GM12872 (cell line): ENCODE measurements around the gene UGT1A6.

ENCODE experiments used
- TF ChIP-seq, protein P1 (sequence below): IDR thresholded peaks from 3 replicates; pipeline ENCODE4 v1.5.1; 2011; ENCODE audit warnings: low read depth, mild to moderate bottlenecking, low read length, moderate library complexity; ENCODE audit not compliant: insufficient read depth

The UGT1A6 gene

DNA sequence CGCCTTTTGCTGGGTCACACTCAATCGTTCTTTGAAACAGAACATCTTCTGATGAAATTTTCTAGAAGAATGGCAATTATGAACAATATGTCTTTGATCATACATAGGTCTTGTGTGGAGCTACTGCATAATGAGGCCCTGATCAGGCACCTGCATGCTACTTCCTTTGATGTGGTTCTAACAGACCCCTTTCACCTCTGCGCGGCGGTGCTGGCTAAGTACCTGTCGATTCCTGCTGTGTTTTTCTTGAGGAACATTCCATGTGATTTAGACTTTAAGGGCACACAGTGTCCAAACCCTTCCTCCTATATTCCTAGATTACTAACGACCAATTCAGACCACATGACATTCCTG, 20.5 kb downstream of the UGT1A6 start:
- TF ChIP-seq, protein P1, sequence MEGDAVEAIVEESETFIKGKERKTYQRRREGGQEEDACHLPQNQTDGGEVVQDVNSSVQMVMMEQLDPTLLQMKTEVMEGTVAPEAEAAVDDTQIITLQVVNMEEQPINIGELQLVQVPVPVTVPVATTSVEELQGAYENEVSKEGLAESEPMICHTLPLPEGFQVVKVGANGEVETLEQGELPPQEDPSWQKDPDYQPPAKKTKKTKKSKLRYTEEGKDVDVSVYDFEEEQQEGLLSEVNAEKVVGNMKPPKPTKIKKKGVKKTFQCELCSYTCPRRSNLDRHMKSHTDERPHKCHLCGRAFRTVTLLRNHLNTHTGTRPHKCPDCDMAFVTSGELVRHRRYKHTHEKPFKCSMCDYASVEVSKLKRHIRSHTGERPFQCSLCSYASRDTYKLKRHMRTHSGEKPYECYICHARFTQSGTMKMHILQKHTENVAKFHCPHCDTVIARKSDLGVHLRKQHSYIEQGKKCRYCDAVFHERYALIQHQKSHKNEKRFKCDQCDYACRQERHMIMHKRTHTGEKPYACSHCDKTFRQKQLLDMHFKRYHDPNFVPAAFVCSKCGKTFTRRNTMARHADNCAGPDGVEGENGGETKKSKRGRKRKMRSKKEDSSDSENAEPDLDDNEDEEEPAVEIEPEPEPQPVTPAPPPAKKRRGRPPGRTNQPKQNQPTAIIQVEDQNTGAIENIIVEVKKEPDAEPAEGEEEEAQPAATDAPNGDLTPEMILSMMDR = no peak

DNA sequence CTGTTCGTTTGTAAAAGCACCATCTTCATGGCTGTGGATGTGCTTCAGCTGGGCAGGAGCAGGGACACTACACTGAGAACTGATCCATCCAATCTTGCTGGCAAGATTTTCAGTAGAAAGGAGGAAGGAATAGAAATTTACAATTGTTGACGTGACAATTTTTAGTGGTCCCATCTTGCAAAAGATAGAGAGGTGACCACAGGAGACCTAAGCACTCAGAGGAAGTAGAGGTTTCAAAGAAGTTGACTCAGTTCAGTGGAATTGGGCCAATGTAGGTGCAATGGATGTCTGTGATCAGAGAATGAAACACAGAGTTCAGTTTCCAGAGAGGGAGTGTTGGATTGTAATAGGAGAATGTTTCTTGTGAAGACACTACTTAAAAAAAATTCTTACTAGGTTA, 21.4 kb downstream of the UGT1A6 start:
- TF ChIP-seq, protein P1 = no peak

DNA sequence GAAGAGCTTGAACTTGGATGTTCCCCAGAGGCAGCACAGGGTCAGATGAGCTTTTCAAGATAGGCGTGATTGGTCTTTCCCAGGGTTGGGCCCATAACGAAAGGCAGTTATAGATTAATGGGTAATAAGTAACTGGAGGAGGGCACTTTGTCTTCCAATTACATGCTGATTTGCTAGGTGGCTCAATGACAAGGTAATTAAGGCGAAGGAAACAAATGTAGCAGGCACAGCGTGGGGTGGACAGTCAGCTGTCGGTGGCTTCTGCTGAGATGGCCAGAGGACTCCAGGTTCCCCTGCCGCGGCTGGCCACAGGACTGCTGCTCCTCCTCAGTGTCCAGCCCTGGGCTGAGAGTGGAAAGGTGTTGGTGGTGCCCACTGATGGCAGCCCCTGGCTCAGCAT, 25.9 kb downstream of the UGT1A6 start, which contains the start of gene UGT1A4:
TSS of gene UGT1A4 (plus strand) at position 185 of the 400 bp plus-strand sequence. CDS start at position 270, 85 bp downstream.
- TF ChIP-seq, protein P1 = no peak

DNA sequence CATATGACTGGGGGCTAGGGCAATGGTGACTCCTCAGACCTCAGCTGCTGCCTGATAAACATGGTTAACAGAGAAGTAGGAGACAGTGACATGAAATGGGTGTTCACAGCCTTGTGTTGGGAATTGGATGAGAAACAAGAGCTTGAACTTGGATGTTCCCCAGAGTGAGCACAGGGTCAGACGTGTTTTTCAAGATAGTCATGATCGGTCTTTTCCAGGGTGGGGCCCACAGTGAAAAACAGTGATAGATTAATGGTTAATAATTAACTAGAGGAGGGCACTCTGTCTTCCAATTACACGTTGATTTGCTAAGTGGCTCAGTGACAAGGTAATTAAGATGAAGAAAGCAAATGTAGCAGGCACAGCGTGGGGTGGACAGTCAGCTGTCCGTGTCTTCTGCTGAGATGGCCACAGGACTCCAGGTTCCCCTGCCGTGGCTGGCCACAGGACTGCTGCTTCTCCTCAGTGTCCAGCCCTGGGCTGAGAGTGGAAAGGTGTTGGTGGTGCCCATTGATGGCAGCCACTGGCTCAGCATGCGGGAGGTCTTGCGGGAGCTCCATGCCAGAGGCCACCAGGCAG, 36.1 kb downstream of the UGT1A6 start, which contains the start of gene UGT1A3:
TSS of gene UGT1A3 (plus strand) at position 320 of the 579 bp plus-strand sequence. CDS start at position 405, 85 bp downstream.
- TF ChIP-seq, protein P1 = no peak

DNA sequence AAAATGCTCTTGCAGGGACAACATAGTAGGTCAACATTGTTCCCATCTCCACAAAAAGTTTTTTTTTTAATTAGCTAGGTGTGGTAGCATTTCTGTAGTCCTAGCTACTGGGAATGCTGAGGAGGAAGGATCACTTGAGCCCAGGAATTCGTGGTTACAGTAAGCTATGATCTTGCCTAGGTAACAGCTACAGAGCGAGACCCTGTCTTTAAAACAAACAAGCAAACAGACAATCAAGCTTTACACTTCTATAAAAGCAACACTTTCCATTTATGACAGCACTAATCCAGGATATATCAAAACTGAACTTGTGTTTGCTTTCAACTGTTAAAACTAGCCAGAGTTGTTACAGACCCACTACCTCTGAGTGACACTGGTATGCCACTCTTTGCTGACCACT, 48.2 kb downstream of the UGT1A6 start:
- TF ChIP-seq, protein P1 = no peak

DNA sequence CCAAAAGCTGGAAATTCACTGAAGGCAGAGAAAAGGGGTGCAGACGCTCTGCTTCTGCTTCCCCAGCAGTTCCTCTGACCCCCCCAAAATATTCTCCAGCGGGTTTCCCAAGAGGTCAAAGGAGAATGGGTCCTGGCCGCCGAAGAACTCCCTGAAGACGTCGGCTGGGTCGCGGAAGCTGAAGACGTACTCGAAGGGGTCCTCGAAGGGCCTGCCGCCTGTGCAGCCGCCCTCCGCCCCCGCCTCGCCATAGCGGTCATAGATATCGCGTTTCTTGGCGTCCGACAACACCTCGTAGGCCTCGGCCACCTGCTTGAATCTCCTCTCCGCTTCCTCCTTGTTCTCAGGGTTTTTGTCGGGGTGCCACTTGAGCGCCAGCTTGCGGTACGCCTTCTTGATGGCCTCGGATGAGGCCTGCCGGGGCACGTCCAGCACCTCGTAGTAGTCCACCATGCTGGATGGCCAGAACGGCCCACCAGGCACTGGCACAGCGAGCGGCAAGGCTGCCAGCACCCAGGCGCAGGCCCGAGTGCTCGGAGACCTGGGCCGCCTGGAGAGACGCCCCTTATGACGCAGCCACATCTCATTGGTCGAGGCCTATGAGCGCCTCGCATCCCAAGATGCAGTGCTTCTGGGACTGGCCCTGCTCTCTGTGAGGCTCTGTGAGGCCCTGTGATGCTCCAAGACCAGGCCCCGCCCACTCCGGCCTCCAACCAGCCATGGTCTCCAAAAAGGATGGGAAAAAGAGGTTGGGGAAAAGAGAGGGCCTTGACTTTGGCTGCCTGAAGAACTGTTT, 51.0 kb downstream of the UGT1A6 start:
- TF ChIP-seq, protein P1 = no peak

DNA sequence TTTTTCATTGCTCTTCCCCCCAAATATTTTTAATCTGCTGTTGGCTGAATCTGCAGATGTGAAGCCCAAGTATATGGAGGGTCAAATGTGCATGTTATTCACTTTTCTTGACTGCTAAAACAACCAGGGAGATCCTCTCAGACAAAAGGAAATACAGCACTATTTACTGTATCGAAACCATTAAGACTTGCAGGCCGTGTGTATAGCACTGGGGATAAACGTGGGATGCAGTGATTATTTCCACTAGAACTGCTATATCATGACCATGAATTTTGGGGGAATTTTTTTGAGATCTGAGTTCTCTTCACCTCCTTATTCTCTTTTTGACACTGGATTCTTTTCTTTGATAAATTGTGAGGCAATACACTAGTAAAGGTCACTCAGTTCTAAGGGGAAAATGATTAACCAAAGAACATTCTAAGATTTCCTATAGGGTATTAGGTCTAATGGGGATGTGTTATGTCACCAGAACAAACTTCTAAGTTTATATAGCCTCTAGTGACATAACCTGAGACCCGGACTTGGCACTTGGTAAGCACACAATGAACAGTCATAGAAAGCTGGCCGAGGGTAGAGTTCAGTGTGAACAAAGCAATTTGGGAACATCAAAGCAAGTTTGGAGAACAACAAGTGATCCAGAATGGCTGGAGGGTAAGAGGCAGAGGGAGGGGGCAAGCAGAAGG, 52.5 kb downstream of the UGT1A6 start:
- TF ChIP-seq, protein P1 = no peak
